GM23338 (cell line): ENCODE results near the gene BICDL1. TPM values are rescaled to one million over a fixed set of nuclear protein-coding genes. Genes with fewer than 3 reads are reported as not detected.

Experiments used
- ATAC-seq: fragments of 200-7000 bp; cut with Tn5 transposase; 3 replicates; pipeline ENCODE4 v1.9.1; 2020
- DNase-seq: peaks from one replicate; pipeline ENCODE4 v3.0.0-alpha.2; 2015; ENCODE audit warnings: low spot score
- H2AFZ ChIP-seq: fragments of 200-600 bp; sonication (generic); 2 replicates; pipeline ENCODE4 v1.8.0; 2016; ENCODE audit warnings: antibody characterized with exemption, mild to moderate bottlenecking, moderate library complexity
- H3F3A ChIP-seq: fragments of 200-600 bp; sonication (generic); replicated peaks from 2 replicates; pipeline ENCODE4 v1.8.0; 2017; ENCODE audit warnings: antibody characterized with exemption, mixed run types, low read depth
- H3K27ac ChIP-seq: fragments of 200-600 bp; sonication (generic); 2 replicates; pipeline ENCODE4 v1.6.1; 2016; ENCODE audit warnings: low read depth
- H3K27me3 ChIP-seq: fragments of 200-600 bp; sonication (generic); 2 replicates; pipeline ENCODE4 v1.8.0; 2016; ENCODE audit warnings: mild to moderate bottlenecking, mixed run types, moderate library complexity; ENCODE audit not compliant: insufficient read depth
- H3K36me3 ChIP-seq: fragments of 200-600 bp; sonication (generic); 2 replicates; pipeline ENCODE4 v1.8.0; 2016; ENCODE audit warnings: mild to moderate bottlenecking; ENCODE audit not compliant: insufficient read depth
- H3K4me1 ChIP-seq: fragments of 200-600 bp; sonication (generic); 2 replicates; pipeline ENCODE4 v1.8.0; 2016; ENCODE audit warnings: mild to moderate bottlenecking, moderate library complexity; ENCODE audit not compliant: insufficient read depth
- H3K4me2 ChIP-seq: fragments of 200-600 bp; sonication (generic); 2 replicates; pipeline ENCODE4 v1.7.1; 2017; ENCODE audit warnings: mixed run types
- H3K4me3 ChIP-seq: fragments of 200-600 bp; sonication (generic); 2 replicates; pipeline ENCODE4 v1.6.1; 2016; ENCODE audit warnings: mixed run types
- H3K79me2 ChIP-seq: fragments of 200-600 bp; sonication (generic); replicated peaks from 2 replicates; pipeline ENCODE4 v1.8.0; 2017; ENCODE audit warnings: mild to moderate bottlenecking; ENCODE audit not compliant: insufficient read depth
- H3K9me2 ChIP-seq: fragments of 200-600 bp; sonication (generic); 2 replicates; pipeline ENCODE4 v1.8.0; 2017; ENCODE audit not compliant: insufficient read depth
- H4K20me1 ChIP-seq: fragments of 200-600 bp; sonication (generic); replicated peaks from 2 replicates; pipeline ENCODE4 v1.8.0; 2017; ENCODE audit warnings: mild to moderate bottlenecking; ENCODE audit not compliant: insufficient read depth
- H3K27ac Mint-ChIP-seq: 2 replicates; pipeline ENCODE4 v1.8.0; 2020; ENCODE audit warnings: inconsistent platforms, mild to moderate bottlenecking, moderate library complexity, mixed read lengths
- H3K27me3 Mint-ChIP-seq: 3 replicates; pipeline ENCODE4 v1.8.0; 2022; ENCODE audit warnings: low read depth, mild to moderate bottlenecking, moderate library complexity, mixed read lengths, inconsistent platforms; ENCODE audit not compliant: insufficient read depth, poor library complexity
- H3K36me3 Mint-ChIP-seq: 3 replicates; pipeline ENCODE4 v1.8.0; 2021; ENCODE audit warnings: low read depth, mild to moderate bottlenecking, inconsistent platforms, moderate library complexity, mixed read lengths
- H3K4me1 Mint-ChIP-seq: 3 replicates; pipeline ENCODE4 v1.8.0; 2020; ENCODE audit warnings: mild to moderate bottlenecking, inconsistent platforms, mixed read lengths
- H3K4me3 Mint-ChIP-seq: 3 replicates; pipeline ENCODE4 v1.8.0; 2021; ENCODE audit warnings: moderate library complexity, mild to moderate bottlenecking, inconsistent platforms, mixed read lengths
- H3K9me3 Mint-ChIP-seq: 3 replicates; pipeline ENCODE4 v1.8.0; 2020; ENCODE audit warnings: moderate library complexity, mild to moderate bottlenecking, inconsistent platforms, mixed read lengths
- CREB1 ChIP-seq: fragments of 250-450 bp; sonication (Bioruptor Pico); IDR thresholded peaks from 2 replicates; pipeline ENCODE4 v1.5.0; 2020; ENCODE audit warnings: low read depth, mild to moderate bottlenecking, moderate library complexity
- EZH2phosphoT487 ChIP-seq: fragments of 200-600 bp; sonication (generic); IDR thresholded peaks from one replicate; pipeline ENCODE4 v1.8.1; 2018; ENCODE audit warnings: antibody characterized with exemption; ENCODE audit not compliant: unreplicated experiment
- JUNB ChIP-seq: IDR thresholded peaks from one replicate; pipeline ENCODE4 v1.6.1; 2016; ENCODE audit warnings: antibody characterized with exemption; ENCODE audit not compliant: unreplicated experiment
- NANOG ChIP-seq: IDR thresholded peaks from 2 replicates; pipeline ENCODE4 v1.6.1; 2016; ENCODE audit warnings: antibody characterized with exemption, borderline replicate concordance
- POLR2AphosphoS5 ChIP-seq: IDR thresholded peaks from 2 replicates; pipeline ENCODE4 v1.6.1; 2016; ENCODE audit warnings: antibody characterized with exemption, low read depth
- REST ChIP-seq: IDR thresholded peaks from one replicate; pipeline ENCODE4 v1.6.1; 2018; ENCODE audit warnings: antibody characterized with exemption; ENCODE audit not compliant: unreplicated experiment
- STAT1 ChIP-seq: IDR thresholded peaks from one replicate; pipeline ENCODE4 v1.6.1; 2016; ENCODE audit warnings: antibody characterized with exemption; ENCODE audit not compliant: unreplicated experiment
- ZNF331 ChIP-seq: fragments of 250-450 bp; sonication (Bioruptor Pico); IDR thresholded peaks from 2 replicates; pipeline ENCODE4 v1.5.0; 2020; ENCODE audit warnings: low read depth, mild to moderate bottlenecking, moderate library complexity
- ZNF462 ChIP-seq: fragments of 250-450 bp; sonication (Bioruptor Pico); IDR thresholded peaks from 2 replicates; pipeline ENCODE4 v1.5.0; 2020; ENCODE audit warnings: mild to moderate bottlenecking, moderate library complexity
- polyA plus RNA-seq: library from polyadenylated mRNA; unstranded; fragments of >200 nt; fragmentation: Nextera tagmentation; extraction: Ambion mirVana; gene quantifications from 2 replicates; pipeline ENCODE4 v1.2.1, GENCODE V29; 2016
- total RNA-seq: library from RNA; depleted of rRNA; stranded (reverse); fragments of >200 nt; shearing (Covaris generic); gene quantifications from 2 replicates; pipeline ENCODE4 v1.2.3, GENCODE V29; 2014
- TF ChIP-seq, protein P1 (sequence below), 2 experiments: fragments of 200-600 bp in 1 of 2; sonication (generic) in 1 of 2; conservative IDR thresholded peaks; 2 replicates each; pipeline versions ENCODE4 v1.5.1 to v1.6.1; 2016 to 2017; ENCODE audit warnings: antibody characterized with exemption in 2 of 2, low read depth in 2 of 2, mild to moderate bottlenecking in 2 of 2, moderate library complexity in 1 of 2

BICDL1 gene
- total and polyA plus RNA-seq, 2 experiments from 2014 or later: 14.0 to 25.7 TPM

- Histone ChIP-seq H3K79me2 (no peaks in the 10 kb centered on the region), H3K4me3 (no peak overlapping the region), H3K4me2 (no peak overlapping the region), H3K4me1 (no peaks in the 10 kb centered on the region), H3K27ac (no peak overlapping the region), H3K27me3 (no peaks in the 10 kb centered on the region), H3F3A (no peaks in the 10 kb centered on the region), H2AFZ (no peak overlapping the region), H3K36me3 (no peaks in the 10 kb centered on the region), H4K20me1 (no peaks in the 10 kb centered on the region; the same call in 1 of the 2 replicates), H3K9me2 (no peaks in the 10 kb centered on the region)
- Mint-ChIP-seq H3K4me3 (no peak overlapping the region), H3K4me1 (peaks cover 9% of the 10 kb centered on the region), H3K36me3 (no peaks in the 10 kb centered on the region), H3K27ac (no peak overlapping the region), H3K27me3 (peaks cover 6% of the 10 kb centered on the region), H3K9me3 (no peaks in the 10 kb centered on the region)
- ATAC-seq (no peak), DNase-seq (no peak)
- no peak for TF ChIP-seq EZH2phosphoT487
- no peak for TF ChIP-seq CREB1
- no peak for TF ChIP-seq ZNF462 (CRISPR knock-in tag)
- no peak for TF ChIP-seq JUNB
- TF ChIP-seq POLR2AphosphoS5: no peak
- no peak for TF ChIP-seq ZNF331 (CRISPR knock-in tag)
- TF ChIP-seq NANOG: no peak
- no peak for TF ChIP-seq REST
- TF ChIP-seq, protein P1, sequence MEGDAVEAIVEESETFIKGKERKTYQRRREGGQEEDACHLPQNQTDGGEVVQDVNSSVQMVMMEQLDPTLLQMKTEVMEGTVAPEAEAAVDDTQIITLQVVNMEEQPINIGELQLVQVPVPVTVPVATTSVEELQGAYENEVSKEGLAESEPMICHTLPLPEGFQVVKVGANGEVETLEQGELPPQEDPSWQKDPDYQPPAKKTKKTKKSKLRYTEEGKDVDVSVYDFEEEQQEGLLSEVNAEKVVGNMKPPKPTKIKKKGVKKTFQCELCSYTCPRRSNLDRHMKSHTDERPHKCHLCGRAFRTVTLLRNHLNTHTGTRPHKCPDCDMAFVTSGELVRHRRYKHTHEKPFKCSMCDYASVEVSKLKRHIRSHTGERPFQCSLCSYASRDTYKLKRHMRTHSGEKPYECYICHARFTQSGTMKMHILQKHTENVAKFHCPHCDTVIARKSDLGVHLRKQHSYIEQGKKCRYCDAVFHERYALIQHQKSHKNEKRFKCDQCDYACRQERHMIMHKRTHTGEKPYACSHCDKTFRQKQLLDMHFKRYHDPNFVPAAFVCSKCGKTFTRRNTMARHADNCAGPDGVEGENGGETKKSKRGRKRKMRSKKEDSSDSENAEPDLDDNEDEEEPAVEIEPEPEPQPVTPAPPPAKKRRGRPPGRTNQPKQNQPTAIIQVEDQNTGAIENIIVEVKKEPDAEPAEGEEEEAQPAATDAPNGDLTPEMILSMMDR (conservative IDR thresholded peaks at IDR 0.05; ENCODE audit: low read depth in 2 of 2): no peak
- TF ChIP-seq STAT1: no peak
Observed at GRCh38 chr12:120065472-120065871, 76.4 kb downstream of the BICDL1 start.
